Hepatocyte (in vitro differentiated cells): Measurements from ENCODE around the gene KDM4B. TPM values are rescaled to one million over a fixed set of nuclear protein-coding genes. Genes with fewer than 3 reads are reported as not detected.

ENCODE experiments used
- DNase-seq: peaks from one replicate; pipeline ENCODE4 v3.0.0-alpha.2; 2016; ENCODE audit warnings: low spot score
- H2AFZ ChIP-seq: fragments of 200-600 bp; sonication (generic); 2 replicates; pipeline ENCODE4 v1.6.0; 2016; ENCODE audit warnings: antibody characterized with exemption, mild to moderate bottlenecking
- H3K27ac ChIP-seq: fragments of 200-600 bp; sonication (generic); 2 replicates; pipeline ENCODE4 v1.5.1; 2016; ENCODE audit warnings: mild to moderate bottlenecking
- H3K27me3 ChIP-seq: fragments of 200-600 bp; sonication (generic); 2 replicates; pipeline ENCODE4 v1.6.1; 2016
- H3K36me3 ChIP-seq: fragments of 200-600 bp; sonication (generic); replicated peaks from 2 replicates; pipeline ENCODE4 v1.5.1; 2016; ENCODE audit warnings: low read depth; ENCODE audit not compliant: insufficient read depth
- H3K4me1 ChIP-seq: fragments of 200-600 bp; sonication (generic); 2 replicates; pipeline ENCODE4 v1.5.1; 2016; ENCODE audit warnings: mild to moderate bottlenecking, moderate library complexity; ENCODE audit not compliant: insufficient read depth
- H3K4me2 ChIP-seq: fragments of 200-600 bp; sonication (generic); 2 replicates; pipeline ENCODE4 v1.6.0; 2016
- H3K4me3 ChIP-seq: fragments of 200-600 bp; sonication (generic); 2 replicates; pipeline ENCODE4 v1.5.1; 2016; ENCODE audit warnings: mild to moderate bottlenecking
- H3K79me2 ChIP-seq: fragments of 200-600 bp; sonication (generic); 2 replicates; pipeline ENCODE4 v1.6.0; 2017; ENCODE audit warnings: mild to moderate bottlenecking
- H3K9me2 ChIP-seq: fragments of 200-600 bp; sonication (generic); replicated peaks from 2 replicates; pipeline ENCODE4 v1.6.0; 2017; ENCODE audit warnings: mild to moderate bottlenecking; ENCODE audit not compliant: insufficient read depth
- H3K9me3 ChIP-seq: fragments of 200-600 bp; sonication (generic); 2 replicates; pipeline ENCODE4 v1.5.1; 2016; ENCODE audit warnings: low read depth, mild to moderate bottlenecking
- H4K20me1 ChIP-seq: fragments of 200-600 bp; sonication (generic); 2 replicates; pipeline ENCODE4 v1.6.0; 2016; ENCODE audit warnings: mild to moderate bottlenecking; ENCODE audit not compliant: insufficient read depth, poor library complexity, severe bottlenecking
- CTCF ChIP-seq: fragments of 200-600 bp; sonication (generic); IDR thresholded peaks from 2 replicates; pipeline ENCODE4 v1.5.1; 2016; ENCODE audit warnings: antibody characterized with exemption, mild to moderate bottlenecking; ENCODE audit not compliant: poor library complexity
- EZH2 ChIP-seq: fragments of 200-600 bp; sonication (generic); IDR thresholded peaks from 2 replicates; pipeline ENCODE4 v1.6.1; 2016; ENCODE audit warnings: antibody characterized with exemption, mild to moderate bottlenecking, borderline replicate concordance
- EZH2phosphoT487 ChIP-seq: fragments of 200-600 bp; sonication (generic); IDR thresholded peaks from one replicate; pipeline ENCODE4 v1.6.1; 2018; ENCODE audit warnings: antibody characterized with exemption, mild to moderate bottlenecking, low read depth, moderate library complexity; ENCODE audit not compliant: unreplicated experiment, severe bottlenecking
- WGBS: methylation state at CpG from one replicate; pipeline ENCODE4 v1.1.6; 2016; ENCODE audit warnings: low lambda C conversion rate; ENCODE audit errors: missing lambda C conversion rate; 5-methylcytosine and 5-hydroxymethylcytosine counted together
- polyA plus RNA-seq: library from polyadenylated mRNA; unstranded; fragments of >200 nt; fragmentation: Nextera tagmentation; extraction: Ambion mirVana; gene quantifications from 2 replicates; pipeline ENCODE4 v1.2.1, GENCODE V29; 2016
- total RNA-seq: library from RNA; depleted of rRNA; stranded (reverse); fragments of >200 nt; gene quantifications from 2 replicates; pipeline ENCODE4 v1.2.3, GENCODE V29; 2014

Gene KDM4B
- total and polyA plus RNA-seq, 2 experiments from 2014 or later, result 22.2 to 29.6 TPM

GRCh38 chr19:4929186-4929585 lies 39.7 kb upstream of the KDM4B start:
- Histone ChIP-seq H3K27ac (no peak overlapping the region), H4K20me1 (no peaks in the 10 kb centered on the region), H3K9me2 (no peaks in the 10 kb centered on the region), H3K4me1 (no peaks in the 10 kb centered on the region), H3K9me3 (no peaks in the 10 kb centered on the region), H3K27me3 (no peaks in the 10 kb centered on the region), H3K79me2 (peaks cover 9% of the 10 kb centered on the region), H3K4me3 (no peak overlapping the region), H3K4me2 (no peak overlapping the region), H3K36me3 (no peaks in the 10 kb centered on the region), H2AFZ (no peak overlapping the region)
- WGBS, result 92% methylated on average over 14 of the region's 22 CpGs
- TF ChIP-seq EZH2phosphoT487 (no peak), CTCF (no peak), EZH2 (no peak)
- no peak for DNase-seq

- H4K20me1 ChIP-seq, result no peaks in the 10 kb centered on the region
- DNase-seq, result no peak
- WGBS, result 93% methylated on average over 28 of the region's 28 CpGs
- H3K4me2 ChIP-seq, result no peak overlapping the region
- H3K36me3 ChIP-seq, result no peaks in the 10 kb centered on the region
- no peaks in the 10 kb centered on the region for H3K9me3 ChIP-seq
- no peak overlapping the region for H2AFZ ChIP-seq
- H3K4me1 ChIP-seq, result no peaks in the 10 kb centered on the region
- TF ChIP-seq EZH2 (no peak), CTCF (no peak), EZH2phosphoT487 (no peak)
- no peak overlapping the region for H3K27ac ChIP-seq
- no peaks in the 10 kb centered on the region for H3K9me2 ChIP-seq
- H3K4me3 ChIP-seq, result no peak overlapping the region
- peaks cover 9% of the 10 kb centered on the region for H3K79me2 ChIP-seq
- H3K27me3 ChIP-seq, result no peaks in the 10 kb centered on the region
Measured at GRCh38 chr19:4930664-4931063, 38.2 kb upstream of the KDM4B start.

- Histone ChIP-seq H3K4me1 (no peaks in the 10 kb centered on the region), H3K36me3 (no peaks in the 10 kb centered on the region), H3K27ac (no peak overlapping the region), H3K79me2 (peaks cover 1% of the 10 kb centered on the region), H3K9me2 (no peaks in the 10 kb centered on the region), H3K4me3 (no peak overlapping the region), H2AFZ (no peak overlapping the region), H3K9me3 (no peaks in the 10 kb centered on the region), H3K4me2 (no peak overlapping the region), H4K20me1 (no peaks in the 10 kb centered on the region), H3K27me3 (no peaks in the 10 kb centered on the region)
- WGBS, result 97% methylated on average over 32 of the region's 32 CpGs
- TF ChIP-seq EZH2 (no peak), EZH2phosphoT487 (no peak), CTCF (no peak)
- DNase-seq, result no peak
Measured at GRCh38 chr19:4932711-4933110, 36.2 kb upstream of the KDM4B start.

- 83% methylated on average over 7 of the region's 7 CpGs for WGBS
- H3K79me2 ChIP-seq, result no peaks in the 10 kb centered on the region
- H3K4me3 ChIP-seq, result no peak overlapping the region
- no peak overlapping the region for H2AFZ ChIP-seq
- DNase-seq, result no peak
- H3K9me3 ChIP-seq, result no peaks in the 10 kb centered on the region
- no peaks in the 10 kb centered on the region for H3K9me2 ChIP-seq
- no peaks in the 10 kb centered on the region for H3K36me3 ChIP-seq
- no peak overlapping the region for H3K27ac ChIP-seq
- H3K4me1 ChIP-seq, result no peaks in the 10 kb centered on the region
- no peaks in the 10 kb centered on the region for H3K27me3 ChIP-seq
- H4K20me1 ChIP-seq, result no peaks in the 10 kb centered on the region
- H3K4me2 ChIP-seq, result no peak overlapping the region
- TF ChIP-seq EZH2phosphoT487, result no peak
- no peak for TF ChIP-seq EZH2
- TF ChIP-seq CTCF, result no peak
Measured at GRCh38 chr19:4933528-4933927, 35.4 kb upstream of the KDM4B start.
